Hematopoietic multipotent progenitor cell treated with erythropoietin and hydrocortisone succinate and interleukin-3 and kit ligand, for 8 days (in vitro differentiated cells): ENCODE results near the gene CNPY1.
"Not testable (repeated sequence)": the region's sequence is repeated elsewhere in the genome, so short reads cannot be mapped to it uniquely, and the experiment has no call there.

Experiments used
- DNase-seq: peaks from one replicate; pipeline ENCODE4 v3.0.0-alpha.2; 2015

Gene CNPY1

GRCh38 chr7:155577509-155577905 is 31.1 kb upstream of the CNPY1 start:
- no peak for DNase-seq

- no peak for DNase-seq
Measured at GRCh38 chr7:155576900-155577508, 30.6 kb upstream of the CNPY1 start.

GRCh38 chr7:155576416-155576815 is 30.1 kb upstream of the CNPY1 start:
- no peak for DNase-seq

DNA sequence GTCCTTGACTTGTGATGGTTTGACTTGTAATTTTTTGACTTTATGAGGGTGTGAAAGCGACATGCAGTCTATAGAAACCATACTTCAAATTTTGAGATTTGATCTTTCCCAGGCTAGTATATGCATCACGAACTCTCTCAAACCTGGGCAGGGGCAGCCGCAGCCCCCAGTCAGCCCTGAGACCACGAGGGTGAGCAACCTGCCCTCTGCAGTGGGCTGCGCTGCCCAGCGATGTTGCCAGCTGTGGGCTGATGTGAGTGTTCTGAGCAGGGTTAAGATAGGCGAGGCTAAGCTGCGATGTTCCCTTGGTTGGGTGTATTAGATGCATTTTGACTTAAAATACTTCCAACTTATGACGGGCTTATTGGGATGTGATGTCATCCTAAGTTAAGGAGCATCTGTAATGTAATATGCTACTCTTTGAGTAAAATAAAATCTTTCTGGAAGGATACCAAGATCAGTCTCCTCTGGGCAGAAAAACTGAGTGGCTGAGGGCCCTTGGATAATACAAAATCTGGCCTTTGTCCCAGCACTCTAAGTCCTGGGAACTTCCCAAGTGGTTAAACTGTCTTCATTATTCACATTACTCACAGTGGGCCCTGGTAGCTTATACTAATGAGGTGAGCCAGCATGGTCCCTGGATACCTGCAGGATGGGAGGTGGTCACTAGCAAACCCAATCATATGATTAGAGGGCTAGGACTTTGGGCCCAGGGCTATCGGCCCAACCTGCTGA is 28.4 kb upstream of the CNPY1 start:
- no peak for DNase-seq

DNA sequence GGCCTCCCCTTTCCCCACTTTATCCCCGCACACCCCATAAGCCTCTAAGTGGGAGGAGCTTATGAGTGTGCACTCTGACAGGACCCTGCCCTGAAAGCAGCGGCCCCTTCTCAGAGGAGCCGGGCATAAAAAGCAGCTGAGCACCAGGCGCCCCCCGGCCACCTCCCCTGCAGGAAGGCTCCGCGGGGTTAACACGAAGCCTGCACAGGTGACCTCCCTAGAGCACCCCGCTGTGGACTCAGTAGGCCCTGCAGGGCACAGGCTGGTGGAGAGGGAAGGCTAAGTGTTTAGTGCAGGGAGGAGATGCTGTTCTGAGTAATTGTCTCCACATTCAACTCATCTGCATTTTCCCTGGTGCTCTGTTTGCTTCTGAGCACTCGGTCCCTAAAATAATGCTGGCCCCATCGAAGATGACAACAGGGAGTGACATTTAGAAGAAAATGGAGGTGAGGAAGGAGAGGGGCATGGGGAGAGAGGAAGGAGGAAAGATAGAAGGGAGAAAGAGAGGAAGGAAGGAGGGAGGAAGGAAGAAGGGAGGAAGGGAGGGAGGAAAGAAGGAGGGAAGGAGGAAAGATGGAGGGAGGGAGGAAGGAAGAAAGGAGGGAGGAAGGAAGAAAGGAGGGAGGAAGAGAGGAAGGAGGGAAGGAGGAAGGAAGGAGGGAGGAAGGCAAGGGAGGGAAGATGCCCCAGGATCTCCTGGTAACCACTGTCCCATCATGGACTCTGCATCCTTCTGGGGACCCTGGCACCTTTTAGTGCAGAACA is 25.4 kb upstream of the CNPY1 start:
- no peak for DNase-seq

GRCh38 chr7:155570991-155571390 is 24.6 kb upstream of the CNPY1 start:
- no peak for DNase-seq

DNA sequence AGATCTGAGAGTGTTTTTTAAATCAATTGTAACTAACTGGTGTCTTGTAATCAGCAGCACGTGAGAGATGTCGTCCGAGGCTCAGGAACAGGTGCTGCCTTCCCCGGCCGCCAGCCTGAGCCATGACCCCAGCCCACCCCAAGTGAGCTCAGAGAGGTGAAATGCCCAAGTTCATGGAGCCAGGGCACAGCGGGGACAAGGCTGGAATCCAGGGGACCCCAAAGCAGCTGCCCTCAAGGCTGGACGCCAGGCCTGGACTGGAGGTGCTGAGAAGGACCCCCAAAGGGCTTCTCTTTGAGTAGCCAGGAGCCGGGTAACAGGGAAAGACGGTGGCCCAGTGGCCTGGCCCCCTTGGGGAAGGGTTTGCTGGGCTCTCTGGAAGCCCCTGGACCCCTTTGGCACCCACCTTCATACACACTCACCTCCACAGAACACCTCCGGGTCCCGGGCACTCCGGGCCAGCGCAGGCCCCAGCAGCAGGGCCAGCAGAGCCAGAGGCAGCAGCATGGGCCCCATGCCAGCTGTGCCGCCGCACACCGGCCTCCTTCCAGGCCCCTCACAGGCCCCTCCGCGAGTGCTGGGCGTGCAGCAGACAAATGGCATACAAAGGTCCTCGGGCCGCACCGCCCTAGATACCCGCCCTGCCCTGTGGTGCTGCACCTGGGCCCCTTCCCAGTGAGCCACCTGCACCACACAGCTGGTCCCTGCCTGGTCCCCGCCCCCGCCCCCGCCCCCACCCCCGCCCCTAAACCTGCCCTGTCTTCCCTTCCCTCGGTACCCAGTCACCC is 24.0 kb upstream of the CNPY1 start:
- DNase-seq: no peak

- no peak for DNase-seq
Measured at GRCh38 chr7:155569681-155570080, 23.3 kb upstream of the CNPY1 start.

GRCh38 chr7:155568842-155569494 is 22.6 kb upstream of the CNPY1 start:
- no peak for DNase-seq

- no peak for DNase-seq
Measured at GRCh38 chr7:155568333-155568660, 21.9 kb upstream of the CNPY1 start.

DNA sequence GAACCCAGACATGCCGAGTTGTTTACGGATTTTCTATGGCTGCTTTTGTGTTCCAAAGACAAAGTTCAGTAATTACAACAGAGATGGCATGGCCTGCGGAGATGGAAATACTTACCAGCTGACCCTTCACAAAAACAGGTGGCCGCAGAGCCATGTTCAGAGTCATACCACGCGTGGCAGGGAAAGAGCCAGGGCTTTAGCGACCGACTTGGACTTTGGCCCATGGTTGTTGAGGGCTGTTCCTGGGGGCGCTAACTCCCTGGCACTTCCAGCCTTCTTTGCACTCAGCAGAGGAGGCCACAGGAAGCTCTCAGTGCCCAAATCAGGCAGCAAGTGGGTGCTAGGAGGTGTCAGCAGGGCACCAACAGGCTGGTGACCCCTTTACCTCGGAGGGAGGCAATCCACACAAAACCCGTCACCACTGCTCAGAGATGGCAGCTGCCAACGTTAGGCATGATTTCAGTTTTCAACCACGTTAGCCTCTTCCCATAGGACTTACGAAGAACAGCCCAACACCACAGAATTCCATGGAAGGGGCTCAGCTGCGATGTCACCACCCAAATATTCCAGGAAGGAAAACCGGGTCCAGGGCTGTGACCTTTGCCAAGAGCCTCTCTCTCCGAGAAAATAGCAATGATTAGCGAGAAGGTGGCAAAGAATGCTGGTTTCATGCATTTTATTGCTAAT is 21.4 kb upstream of the CNPY1 start:
- DNase-seq: no peak

- no peak for DNase-seq
Measured at GRCh38 chr7:155566011-155566836, 19.9 kb upstream of the CNPY1 start.

- DNase-seq: no peak
Measured at GRCh38 chr7:155565596-155565995, 19.2 kb upstream of the CNPY1 start.

GRCh38 chr7:155562976-155563375 is 16.6 kb upstream of the CNPY1 start:
- DNase-seq: not testable (repeated sequence)

GRCh38 chr7:155562106-155562505 is 15.7 kb upstream of the CNPY1 start:
- no peak for DNase-seq

- no peak for DNase-seq
Measured at GRCh38 chr7:155560982-155561686, 14.8 kb upstream of the CNPY1 start.

GRCh38 chr7:155560196-155560885 is 14.0 kb upstream of the CNPY1 start:
- no peak for DNase-seq

GRCh38 chr7:155559519-155560108 is 13.3 kb upstream of the CNPY1 start:
- no peak for DNase-seq

DNA sequence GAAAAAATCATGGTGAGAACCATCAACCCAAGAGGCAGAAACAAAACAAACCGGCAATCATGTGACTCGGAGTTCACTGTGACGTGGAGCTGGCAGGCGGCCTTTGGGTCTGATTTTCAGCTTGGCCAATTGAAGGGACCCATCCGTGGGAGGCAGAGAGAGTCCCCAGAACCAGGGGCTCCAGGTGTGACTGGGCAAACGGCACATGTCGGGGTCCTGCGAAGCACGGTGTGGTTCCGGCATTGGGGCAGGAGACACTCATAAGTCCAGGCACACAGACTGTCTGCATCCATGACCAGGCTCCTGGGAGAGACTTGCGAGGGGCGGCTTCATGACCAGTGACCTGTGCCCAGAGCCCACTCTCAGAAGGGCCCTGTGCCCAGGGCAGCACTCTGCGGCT is 12.6 kb upstream of the CNPY1 start:
- no peak for DNase-seq

GRCh38 chr7:155558351-155558750 is 12.0 kb upstream of the CNPY1 start:
- DNase-seq: no peak
